Middle frontal gyrus (tissue), 1 donor: ENCODE data around the gene LMBR1.
"Not testable (repeated sequence)": the region's sequence is repeated elsewhere in the genome, so short reads cannot be mapped to it uniquely, and the experiment has no call there.

Experiments
- DNase-seq: peaks from one replicate; pipeline ENCODE4 v3.0.0-alpha.2; 2015; ENCODE audit warnings: low spot score; ENCODE audit errors: extremely low spot score

LMBR1 gene

GRCh38 chr7:156659961-156660360, 233.0 kb downstream of the LMBR1 start:
- no peak for DNase-seq

GRCh38 chr7:156659203-156659602, 233.8 kb downstream of the LMBR1 start:
- no peak for DNase-seq

GRCh38 chr7:156657681-156658080, 235.3 kb downstream of the LMBR1 start:
- no peak for DNase-seq

DNA sequence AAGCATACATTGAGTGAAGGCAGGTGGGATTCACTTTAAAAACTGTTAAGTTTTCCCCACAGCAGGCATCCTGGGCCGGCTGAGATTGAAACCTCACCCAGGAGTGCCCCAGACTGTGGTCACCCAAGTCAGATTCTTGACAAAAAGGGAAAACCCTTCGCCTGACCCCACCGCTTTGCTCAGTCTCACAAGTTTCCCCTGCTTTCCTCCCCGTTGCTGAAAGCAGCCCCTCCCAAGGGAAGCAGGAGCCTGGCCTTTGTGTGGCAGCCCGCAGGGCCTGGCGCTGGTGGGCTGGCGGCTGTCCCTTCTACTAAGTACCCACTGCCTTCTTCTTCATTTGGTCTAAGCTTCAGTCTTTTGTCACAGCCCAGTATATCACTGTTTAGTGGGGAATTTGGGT, 236.4 kb downstream of the LMBR1 start:
- DNase-seq, result no peak

GRCh38 chr7:156655983-156656382, 237.0 kb downstream of the LMBR1 start:
- no peak for DNase-seq

DNA sequence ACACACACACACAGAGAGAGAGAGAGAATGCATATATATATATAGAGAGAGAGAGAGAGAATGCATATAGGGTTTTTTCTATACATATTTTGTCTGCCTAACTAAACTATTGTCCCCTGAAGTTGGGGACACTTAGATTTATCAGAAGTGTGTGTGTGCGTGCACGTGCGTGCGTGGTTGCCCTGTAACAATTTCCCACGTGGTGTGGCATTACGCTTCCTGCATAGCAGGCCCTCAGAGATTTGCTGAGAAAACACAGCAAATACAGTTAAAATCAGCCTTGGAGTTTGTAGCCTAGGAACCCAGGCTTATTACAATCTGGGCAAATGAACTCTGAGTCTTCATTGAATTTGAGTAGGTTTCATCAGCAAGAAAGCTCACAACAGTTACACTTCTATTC, 237.7 kb downstream of the LMBR1 start:
- no peak for DNase-seq

DNA sequence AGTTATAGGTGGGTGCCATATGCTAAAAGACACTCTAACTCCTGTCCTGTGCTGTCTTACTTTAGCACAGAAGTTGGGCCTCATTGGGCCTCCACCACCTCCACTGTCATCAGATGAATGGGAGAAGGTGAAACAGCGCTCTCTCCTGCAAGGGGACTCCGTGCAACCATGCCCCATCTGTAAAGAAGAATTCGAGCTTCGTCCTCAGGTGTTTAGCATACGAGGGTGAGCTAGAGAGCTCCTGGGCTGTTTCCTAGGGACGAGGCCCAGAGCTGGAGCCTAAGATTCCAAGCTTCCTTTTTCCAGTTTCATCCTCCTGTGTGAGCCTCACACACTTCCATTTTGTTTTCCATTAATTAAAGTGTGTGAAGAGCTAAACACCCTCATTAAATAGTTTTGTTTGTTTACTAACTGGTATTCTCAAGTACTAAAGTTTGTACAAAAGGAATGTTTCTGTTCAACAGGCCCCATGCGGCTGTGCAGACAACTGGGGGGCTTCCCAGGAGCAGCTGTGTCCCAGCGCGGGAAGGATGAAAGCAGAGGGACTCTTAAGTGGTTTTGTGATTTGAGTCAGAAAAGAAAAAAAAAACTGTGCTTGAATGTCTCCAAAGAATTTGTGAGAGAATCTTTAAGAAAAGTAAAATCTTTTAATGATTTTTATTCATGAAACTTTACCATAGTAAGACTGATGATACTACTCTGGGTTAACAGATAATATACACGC, 238.3 kb downstream of the LMBR1 start:
- DNase-seq, result no peak

DNA sequence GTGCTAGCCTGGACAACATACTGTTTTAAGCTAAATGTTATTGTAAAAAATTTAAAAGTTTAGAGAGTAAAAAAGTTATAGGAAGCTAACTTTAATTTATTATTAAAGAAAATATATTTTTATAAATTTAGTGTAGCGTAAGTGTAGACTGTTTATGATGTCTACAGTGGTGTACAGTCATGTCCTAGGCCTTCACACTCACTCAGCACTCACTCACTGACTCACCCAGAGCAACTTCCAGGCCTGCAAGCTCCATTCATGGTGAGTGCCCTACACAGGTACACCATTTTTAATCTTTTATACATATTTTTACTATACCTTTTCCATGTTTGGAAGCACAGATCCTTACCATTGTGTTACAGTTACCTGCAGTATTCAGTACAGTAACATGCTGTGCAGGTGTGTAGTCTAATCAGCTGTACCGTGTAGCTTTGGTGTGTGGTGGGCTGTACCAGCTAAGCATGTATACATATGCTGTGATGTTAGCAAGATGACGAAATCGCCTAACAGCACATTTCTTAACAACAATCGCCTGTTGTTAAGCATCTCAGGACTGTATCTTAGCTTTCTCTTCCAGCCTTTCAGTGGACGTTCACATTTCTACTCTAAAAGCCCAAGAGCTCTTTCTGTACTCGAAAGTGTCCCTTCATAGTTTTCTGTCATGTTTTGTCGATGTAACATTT, 240.0 kb downstream of the LMBR1 start:
- DNase-seq, result no peak

- DNase-seq, result no peak
Observed at GRCh38 chr7:156651474-156651873, 241.5 kb downstream of the LMBR1 start.

DNA sequence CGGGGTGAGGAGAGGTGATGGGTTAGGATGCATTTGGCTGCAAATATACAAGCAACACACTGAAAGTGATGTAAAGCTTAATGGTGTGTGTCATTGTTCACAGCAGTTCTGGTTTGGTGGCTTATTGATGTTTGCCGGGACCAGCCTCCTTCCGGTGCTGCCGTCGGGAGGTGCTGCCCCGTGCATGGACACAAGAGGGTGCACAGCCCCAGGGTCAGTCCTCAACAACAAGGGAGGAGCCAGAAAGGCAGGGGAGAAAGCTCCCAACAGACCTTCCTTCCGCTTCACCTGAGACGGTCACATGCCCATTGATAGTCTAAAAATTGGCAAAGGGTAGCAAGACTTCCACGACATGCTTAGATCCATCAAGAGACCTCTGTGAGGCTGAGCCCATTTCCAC, 242.9 kb downstream of the LMBR1 start:
- DNase-seq, result no peak

GRCh38 chr7:156647330-156647729, 245.7 kb downstream of the LMBR1 start:
- DNase-seq, result not testable (repeated sequence)

- no peak for DNase-seq
Observed at GRCh38 chr7:156642306-156643045, 250.5 kb downstream of the LMBR1 start.

- DNase-seq, result no peak
Observed at GRCh38 chr7:156640949-156641485, 252.0 kb downstream of the LMBR1 start.

DNA sequence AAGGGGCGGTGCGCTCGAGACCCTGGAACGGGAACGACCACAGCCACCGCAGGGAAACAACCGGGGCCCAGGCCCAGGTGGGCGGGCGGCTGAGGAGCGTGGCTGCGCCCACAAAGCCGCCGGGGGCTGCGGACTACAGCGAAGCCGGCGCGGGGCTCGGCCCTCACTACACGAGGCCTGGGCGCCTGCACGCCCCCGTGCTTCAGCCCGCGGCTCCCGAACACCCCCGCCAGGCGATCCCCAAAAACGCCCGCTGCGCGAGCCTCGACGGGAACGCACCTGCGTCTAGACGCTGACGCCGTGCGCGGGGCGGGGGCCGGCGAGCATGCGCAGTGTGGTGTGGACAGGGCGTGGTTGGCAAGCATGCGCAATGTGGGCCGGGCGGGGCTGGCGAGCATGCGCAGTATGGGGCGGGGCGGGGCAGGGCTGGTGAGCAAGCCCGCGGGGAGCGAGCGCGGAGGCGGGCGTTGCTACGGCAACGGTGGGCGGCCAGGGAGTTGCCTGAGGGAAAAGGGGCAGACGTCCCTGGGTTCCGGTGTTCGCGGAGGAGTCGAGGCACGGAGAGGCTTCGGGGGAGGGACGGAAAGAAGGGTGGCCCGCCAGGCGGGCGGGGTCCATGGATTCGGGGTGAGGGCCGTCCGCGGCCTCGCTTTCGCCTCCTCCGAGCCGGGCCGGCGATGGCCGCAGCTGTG, 252.6 kb downstream of the LMBR1 start, which contains the start of gene RNF32:
Gene RNF32, plus strand, starts transcription at position 518 of the 692 bp plus-strand sequence. CDS start 3,104 bp downstream, outside the sequence.
- DNase-seq, result peak; percentile 72

GRCh38 chr7:156639426-156640256, 253.3 kb downstream of the LMBR1 start:
- no peak for DNase-seq

GRCh38 chr7:156638443-156639077, 254.4 kb downstream of the LMBR1 start:
- DNase-seq, result no peak

GRCh38 chr7:156637093-156637492, 255.9 kb downstream of the LMBR1 start:
- DNase-seq, result not testable (repeated sequence)

GRCh38 chr7:156635529-156636385, 257.2 kb downstream of the LMBR1 start:
- DNase-seq, result no peak

DNA sequence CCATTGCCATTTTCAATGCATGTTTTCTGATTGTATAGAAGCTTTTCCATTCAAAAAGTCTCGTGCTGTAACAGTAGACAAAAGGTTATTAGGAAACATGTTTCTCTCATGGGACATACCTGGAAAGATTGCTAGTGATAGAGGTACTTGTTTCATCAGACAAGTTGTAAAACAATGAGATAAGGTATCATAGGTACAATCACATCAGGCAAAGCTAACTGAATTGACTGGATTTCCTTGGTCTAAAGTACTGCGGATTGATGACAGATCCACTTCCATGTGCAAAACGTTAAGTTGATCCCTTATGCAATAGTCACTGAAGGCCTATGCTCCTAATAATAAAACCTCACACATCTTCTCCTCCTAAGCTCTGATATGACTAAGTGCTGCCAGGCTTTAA, 258.9 kb downstream of the LMBR1 start:
- DNase-seq, result no peak
